NCI-H82 (cell line): Measurements from ENCODE around the gene TCP11L1.

ENCODE experiments used
- DNase-seq: peaks from one replicate; lab custom pipeline; 2025; lab: John Stamatoyannopoulos, UW

The TCP11L1 gene

GRCh38 chr11:33039274-33040032, at the start of gene TCP11L1:
TCP11L1 (plus strand) TSS chr11:33039572; CDS start chr11:33043774, 4,202 bp downstream.
- peak; percentile 91 for DNase-seq

GRCh38 chr11:32990481-32990880, 48.9 kb upstream of the TCP11L1 start:
- no peak for DNase-seq

- no peak for DNase-seq
These were observed 47.9 kb upstream of the TCP11L1 start for GRCh38 chr11:32991427-32991826.

- DNase-seq, result no peak
These were observed 47.5 kb upstream of the TCP11L1 start for GRCh38 chr11:32991898-32992297.

- DNase-seq, result no peak
These were observed 39.2 kb upstream of the TCP11L1 start for GRCh38 chr11:33000181-33000580.

- DNase-seq, result no peak
These were observed 38.1 kb upstream of the TCP11L1 start for GRCh38 chr11:33001281-33001680.

- DNase-seq, result no peak
These were observed 37.4 kb upstream of the TCP11L1 start for GRCh38 chr11:33001751-33002542.

- DNase-seq, result no peak
These were observed 34.2 kb upstream of the TCP11L1 start for GRCh38 chr11:33005175-33005574.

GRCh38 chr11:33006010-33006409, 33.4 kb upstream of the TCP11L1 start:
- DNase-seq, result no peak

GRCh38 chr11:33013755-33014154, 25.6 kb upstream of the TCP11L1 start:
- DNase-seq, result no peak

- peak; percentile 95 for DNase-seq
These were observed 23.5 kb upstream of the TCP11L1 start, which contains the start of gene DEPDC7 for GRCh38 chr11:33015621-33016551. DEPDC7 (plus strand) TSS chr11:33015878; CDS start chr11:33015956, 78 bp downstream.

- no peak for DNase-seq
These were observed 22.7 kb upstream of the TCP11L1 start for GRCh38 chr11:33016654-33017053.

GRCh38 chr11:33017478-33017877, 21.9 kb upstream of the TCP11L1 start:
- peak; percentile 47 for DNase-seq

GRCh38 chr11:33017965-33018364, 21.4 kb upstream of the TCP11L1 start:
- no peak for DNase-seq

- DNase-seq, result no peak
These were observed 20.5 kb upstream of the TCP11L1 start for GRCh38 chr11:33018840-33019239.

- peak; percentile 24 for DNase-seq
These were observed 17.9 kb upstream of the TCP11L1 start for GRCh38 chr11:33021501-33021900.

GRCh38 chr11:33021937-33022336, 17.4 kb upstream of the TCP11L1 start:
- peak; percentile 24 for DNase-seq

GRCh38 chr11:33025339-33025722, 14.0 kb upstream of the TCP11L1 start:
- no peak for DNase-seq

- no peak for DNase-seq
These were observed 12.1 kb upstream of the TCP11L1 start for GRCh38 chr11:33027233-33027632.

GRCh38 chr11:33027846-33028536, 11.4 kb upstream of the TCP11L1 start:
- no peak for DNase-seq

GRCh38 chr11:33028537-33028914, 10.8 kb upstream of the TCP11L1 start:
- no peak for DNase-seq
